ENCODE measurements around the gene TBXAS1. TPM values are rescaled to one million over a fixed set of nuclear protein-coding genes. Genes with fewer than 3 reads are reported as not detected.

The TBXAS1 gene
- total and polyA plus RNA-seq, 2 of the 8 experiments (the other 6 are each of a cell fraction or from before 2014, with no cell fraction given): 0.86 to 2.1 TPM

GRCh38 chr7:140033036-140033435 lies 204.0 kb downstream of the TBXAS1 start:
- Histone ChIP-seq H2AK5ac (ENCODE audit: low read depth, low read length) (no peak overlapping the region), H3K27ac (ENCODE audit: low read depth, low read length) (no peak overlapping the region), H3K4ac (replicated peaks; ENCODE audit: insufficient read length, low read depth, low read length) (no peak overlapping the region), H3K27me3 (replicated peaks in 1 of 4; ENCODE audit: control insufficient read depth in 3 of 4, extremely low read depth in 1 of 4, insufficient read depth in 3 of 4, low read length in 3 of 4) (no peaks in the 10 kb centered on the region), H4K5ac (ENCODE audit: insufficient read length, low read depth, low read length) (no peak overlapping the region), H3K36me3 (ENCODE audit: control insufficient read depth in 2 of 4, insufficient read depth in 4 of 4, low read length in 3 of 4) (no peaks in the 10 kb centered on the region), H3K4me2 (ENCODE audit: insufficient read depth in 1 of 2, low read depth in 2 of 2, low read length in 2 of 2) (no peak overlapping the region), H4K8ac (ENCODE audit: extremely low read depth, insufficient read depth, low read length) (no peak overlapping the region), H2BK15ac (ENCODE audit: low read length) (no peak overlapping the region), H3K4me1 (replicated peaks in 1 of 4; ENCODE audit: control insufficient read depth in 3 of 4, insufficient read depth in 4 of 4, low read length in 3 of 4) (no peaks in the 10 kb centered on the region), H3K9ac (replicated peaks in 1 of 4; ENCODE audit: extremely low read depth in 1 of 4, low read depth in 3 of 4, low read length in 3 of 4) (no peak overlapping the region), H2BK12ac (ENCODE audit: low read depth, low read length) (no peak overlapping the region), H2AFZ (ENCODE audit: low read length) (no peak overlapping the region), H3K79me1 (ENCODE audit: low read depth, low read length) (no peaks in the 10 kb centered on the region), H3K23me2 (ENCODE audit: low read depth, low read length) (no peaks in the 10 kb centered on the region), H3K18ac (ENCODE audit: extremely low read depth, low read length) (no peak overlapping the region), H3K23ac (ENCODE audit: insufficient read length) (no peak overlapping the region), H3K79me2 (ENCODE audit: control insufficient read depth in 1 of 2, insufficient read depth in 2 of 2, low read length in 2 of 2) (no peaks in the 10 kb centered on the region), H3K9me3 (ENCODE audit: insufficient read depth in 2 of 2, low read depth in 1 of 2, low read length in 1 of 2) (no peaks in the 10 kb centered on the region), H3K14ac (ENCODE audit: insufficient read length) (no peak overlapping the region), H3K56ac (replicated peaks; ENCODE audit: insufficient read length, low read depth, low read length) (no peak overlapping the region), H4K20me1 (replicated peaks in 1 of 2; ENCODE audit: control insufficient read depth in 1 of 2, insufficient read depth in 2 of 2, low read length in 2 of 2) (no peaks in the 10 kb centered on the region), H2BK5ac (ENCODE audit: low read depth, low read length) (no peak overlapping the region), H2BK20ac (ENCODE audit: low read length) (no peak overlapping the region), H3K4me3 (ENCODE audit: extremely low read depth in 1 of 4, insufficient read depth in 2 of 4, low read depth in 3 of 4, low read length in 4 of 4) (no peak overlapping the region), H4K91ac (replicated peaks; ENCODE audit: insufficient read length, low read length) (no peak overlapping the region), H2BK120ac (replicated peaks; ENCODE audit: low read depth, low read length) (no peak overlapping the region)
- DNase-seq (ENCODE audit: low read depth in 1 of 2, low spot score in 2 of 2) (no peak), FAIRE-seq (no peak)
- POLR2A ChIA-PET (ENCODE audit: partially characterized antibody): no interaction called here
- WGBS, 2 experiments (ENCODE audit: extremely low coverage in 1 of 2, insufficient coverage in 1 of 2, insufficient read length in 1 of 2, insufficient replicate concordance in 2 of 2, low coverage in 1 of 2, low lambda C conversion rate in 2 of 2, missing lambda C conversion rate in 1 of 2): 83% methylated on average over 8 of the region's 8 CpGs; no CpG with 5 or more reads in 1 of the 2 experiments
- CTCF ChIA-PET (ENCODE audit: partially characterized antibody): no interaction called here
- TF ChIP-seq ASH2L (IDR thresholded peaks at IDR 0.05; ENCODE audit: low read length) (no peak), JUN (IDR thresholded peaks at IDR 0.05; ENCODE audit: low read depth, low read length) (no peak), SIRT6 (IDR thresholded peaks at IDR 0.05; ENCODE audit: low read length) (no peak), CBX8 (IDR thresholded peaks at IDR 0.05; ENCODE audit: borderline replicate concordance, low read depth, low read length) (no peak), EP300 (IDR thresholded peaks at IDR 0.05; ENCODE audit: borderline replicate concordance in 1 of 2, low read depth in 2 of 2, low read length in 2 of 2) (no peak), KDM5A (IDR thresholded peaks at IDR 0.05; ENCODE audit: low read length) (no peak), EZH2 (IDR thresholded peaks at IDR 0.05; ENCODE audit: low read depth, low read length, severe bottlenecking) (no peak), RBBP5 (IDR thresholded peaks at IDR 0.05; ENCODE audit: borderline replicate concordance, low read depth, low read length) (no peak), FOSL1 (IDR thresholded peaks at IDR 0.05; ENCODE audit: insufficient read depth, low read depth, low read length) (no peak), SAP30 (IDR thresholded peaks at IDR 0.05; ENCODE audit: insufficient read depth, insufficient replicate concordance, low read length) (no peak), E2F6 (IDR thresholded peaks at IDR 0.05) (no peak), POLR2A (IDR thresholded peaks at IDR 0.05; ENCODE audit: control extremely low read depth in 1 of 2, low read depth in 2 of 2, low read length in 2 of 2) (no peak), USF2 (IDR thresholded peaks at IDR 0.05; ENCODE audit: low read length) (no peak)

Measured in H1 (cell line).